GM18868 (cell line): ENCODE results near the gene SDSL.

Experiments used
- ATAC-seq: cut with Tn5 transposase; IDR thresholded peaks from one replicate; pipeline ENCODE4 v1.9.1; 2021; ENCODE audit warnings: mild to moderate bottlenecking, moderate library complexity; ENCODE audit not compliant: unreplicated experiment

SDSL gene

DNA sequence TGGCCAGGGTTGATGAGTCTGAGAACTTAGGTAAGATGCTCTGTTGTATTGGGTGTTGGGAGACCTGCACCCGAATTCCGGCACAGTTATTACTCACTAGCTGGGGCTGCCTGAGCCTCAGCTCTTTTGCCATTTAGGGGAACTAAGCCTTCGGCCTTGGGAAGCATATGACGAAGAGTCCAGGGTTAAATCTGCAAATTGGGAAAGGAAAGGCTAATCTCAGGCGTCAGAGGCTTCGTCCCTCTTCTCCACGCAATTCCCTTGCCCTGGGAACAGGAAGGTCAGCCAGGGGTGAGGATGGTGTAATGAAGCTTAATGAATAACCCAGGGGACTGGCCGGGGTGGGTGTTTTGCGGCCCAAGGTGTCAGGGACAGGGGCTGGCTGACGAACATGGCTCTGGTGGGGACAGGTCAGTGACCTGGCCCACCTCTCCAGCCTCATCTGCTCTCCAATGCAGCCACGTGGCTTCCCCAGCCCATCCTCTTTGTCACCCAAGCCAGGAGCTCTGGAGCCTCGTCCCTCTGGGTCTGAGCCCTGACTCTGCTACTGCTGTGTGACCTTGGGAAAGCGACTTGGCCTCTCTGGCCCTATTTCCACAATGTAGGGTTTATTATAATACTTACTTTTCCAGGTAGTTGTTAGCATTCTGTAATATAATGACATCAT lies 3.8 kb upstream of the SDSL start:
- no peak for ATAC-seq

DNA sequence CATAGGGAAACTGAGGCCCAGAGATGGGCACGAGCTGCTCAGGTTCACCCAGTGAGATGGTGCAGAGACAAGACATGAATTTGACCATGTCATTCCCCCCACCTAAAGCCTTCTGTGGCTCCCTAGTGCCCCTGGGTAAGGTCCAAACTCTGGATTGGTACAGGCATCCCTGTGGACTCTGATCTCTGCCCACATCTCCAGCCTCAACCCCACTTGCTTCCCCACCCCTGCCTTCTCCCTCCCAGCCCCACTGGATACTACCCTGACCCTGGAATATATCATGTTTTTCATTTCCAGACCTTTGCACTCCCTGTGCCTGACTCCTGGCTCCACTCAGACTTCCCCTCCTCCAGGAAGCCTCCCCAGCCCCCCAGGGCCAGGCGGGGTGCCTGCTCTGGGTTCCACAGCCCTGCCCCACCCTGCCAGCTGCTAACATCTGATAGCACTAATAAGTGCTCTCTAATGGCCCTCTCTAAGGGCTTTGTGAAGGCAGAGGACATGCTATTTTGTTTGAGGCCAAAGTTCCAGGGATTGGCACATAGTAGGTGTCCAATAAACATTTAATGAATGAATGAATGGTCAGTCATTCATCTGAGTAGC lies 1.1 kb upstream of the SDSL start:
- no peak for ATAC-seq

DNA sequence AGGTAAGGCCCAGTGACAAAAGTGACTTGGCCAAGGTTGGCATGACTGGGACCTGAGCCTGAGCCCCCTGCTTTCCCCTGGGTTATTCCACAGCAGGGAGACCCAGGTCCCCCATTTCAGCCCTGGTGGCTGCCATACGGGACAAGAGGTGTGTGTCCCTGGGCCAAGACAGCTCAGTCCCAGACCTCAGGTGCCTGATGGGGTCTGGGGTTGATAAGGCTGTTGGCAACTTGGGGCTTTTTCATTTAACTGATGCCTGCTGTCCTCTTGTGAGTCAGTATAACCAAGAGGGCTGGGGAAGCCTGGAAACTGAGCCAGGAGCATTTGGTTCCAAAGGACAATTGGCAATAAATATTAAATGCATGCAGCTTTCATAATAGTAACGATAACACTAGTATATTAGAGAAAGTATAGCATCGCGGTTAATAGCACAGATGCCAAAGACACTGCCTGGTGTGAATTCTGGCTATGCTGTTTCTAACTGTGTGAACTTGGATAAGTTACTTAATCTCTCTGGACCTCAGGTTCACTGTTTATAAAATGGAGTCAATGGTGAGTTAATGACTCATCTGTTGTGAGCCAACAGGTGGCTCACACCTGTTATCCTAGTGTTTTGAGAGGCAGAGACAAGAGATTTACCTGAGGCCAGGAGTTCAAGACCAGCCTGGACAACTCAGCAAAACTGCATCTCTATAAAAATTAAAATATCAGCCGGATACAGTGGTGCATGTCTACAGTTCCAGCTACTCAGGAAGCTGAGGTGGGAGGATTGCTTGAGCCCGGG lies 898 bp downstream of the SDSL start:
- no peak for ATAC-seq

DNA sequence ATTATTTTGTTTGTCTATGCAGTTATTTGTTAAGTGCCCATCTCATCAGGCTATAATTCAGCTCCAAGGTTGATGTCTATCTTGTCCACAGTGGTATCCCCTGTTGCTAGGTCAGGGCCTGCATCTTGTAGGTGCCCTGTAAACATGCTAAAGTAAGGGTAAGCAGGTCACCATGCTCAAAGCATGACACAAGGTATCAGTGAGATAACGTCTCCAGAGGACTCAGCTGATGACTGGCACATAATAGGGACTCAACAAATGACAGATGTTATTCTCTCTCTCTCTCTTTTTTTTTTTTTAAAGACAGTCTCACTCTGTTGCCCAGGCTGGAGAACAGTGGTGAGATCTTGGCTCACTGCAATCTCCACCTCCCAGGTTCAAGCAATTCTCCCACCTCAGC lies 2.3 kb downstream of the SDSL start:
- no peak for ATAC-seq

DNA sequence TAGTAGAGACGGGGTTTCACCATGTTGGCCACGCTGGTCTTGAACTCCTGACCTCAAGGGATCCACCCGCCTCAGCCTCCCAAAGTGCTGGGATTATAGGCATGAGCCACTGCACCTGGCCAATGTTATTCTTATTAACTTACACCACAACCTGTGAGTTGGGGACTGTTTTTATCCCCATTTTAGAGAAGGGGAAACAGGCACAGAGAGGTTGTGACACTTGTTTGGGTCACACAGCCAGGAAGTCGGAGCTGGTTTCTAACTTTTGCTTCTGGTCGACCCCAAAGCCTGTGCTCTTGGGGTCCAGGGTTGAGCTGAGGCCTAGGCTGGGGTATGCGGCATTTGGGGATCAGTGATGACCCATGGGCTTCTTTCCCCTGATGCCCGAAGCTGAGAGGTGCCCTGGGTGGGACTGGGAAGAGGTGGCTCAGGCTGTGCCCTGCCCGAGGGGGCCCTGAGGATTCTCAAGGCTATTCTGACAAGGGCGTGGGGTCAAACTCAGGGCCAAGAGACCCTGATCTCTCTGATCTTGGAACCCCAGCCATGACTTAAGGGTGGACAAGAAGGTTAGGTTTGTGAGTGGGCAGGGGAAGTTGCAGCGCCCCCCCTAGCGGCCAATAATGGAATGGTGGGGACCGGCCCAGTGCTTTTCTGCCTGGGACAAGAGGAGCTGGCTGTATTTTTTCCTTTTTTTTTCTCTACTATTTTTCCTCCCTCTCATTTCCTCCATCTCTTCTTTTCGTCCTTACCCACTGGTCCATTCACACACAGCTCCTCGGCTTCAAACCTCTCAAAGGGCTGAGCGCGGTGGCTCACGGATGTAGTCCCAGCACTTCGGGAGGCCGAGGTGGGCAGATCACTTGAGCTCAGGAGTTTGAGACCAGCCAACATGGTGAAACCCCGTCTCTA lies 3.0 kb downstream of the SDSL start:
- ATAC-seq: no peak

DNA sequence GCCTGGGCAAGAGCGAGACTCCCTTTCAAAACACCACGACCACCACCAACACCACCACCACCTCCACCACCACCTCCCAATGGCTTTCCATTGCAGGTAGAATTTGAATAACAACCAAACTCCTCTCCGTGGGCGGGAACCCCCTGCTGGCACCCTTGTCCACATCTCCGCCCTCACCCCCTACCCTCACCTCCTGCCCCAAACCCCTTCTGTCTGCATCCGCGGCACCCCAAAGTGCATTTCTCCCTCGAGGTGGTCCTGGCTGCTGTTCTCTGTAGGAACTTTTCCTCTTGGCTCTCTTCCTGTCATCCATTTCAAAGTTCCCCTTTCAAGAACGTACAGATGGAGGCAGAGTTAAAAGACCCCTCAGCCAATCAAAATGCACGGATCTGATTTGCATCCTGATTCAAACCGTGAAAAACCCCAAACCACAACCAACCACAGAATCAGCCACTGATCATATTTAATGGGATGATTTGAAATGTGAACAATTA lies 3.8 kb downstream of the SDSL start:
- no peak for ATAC-seq

DNA sequence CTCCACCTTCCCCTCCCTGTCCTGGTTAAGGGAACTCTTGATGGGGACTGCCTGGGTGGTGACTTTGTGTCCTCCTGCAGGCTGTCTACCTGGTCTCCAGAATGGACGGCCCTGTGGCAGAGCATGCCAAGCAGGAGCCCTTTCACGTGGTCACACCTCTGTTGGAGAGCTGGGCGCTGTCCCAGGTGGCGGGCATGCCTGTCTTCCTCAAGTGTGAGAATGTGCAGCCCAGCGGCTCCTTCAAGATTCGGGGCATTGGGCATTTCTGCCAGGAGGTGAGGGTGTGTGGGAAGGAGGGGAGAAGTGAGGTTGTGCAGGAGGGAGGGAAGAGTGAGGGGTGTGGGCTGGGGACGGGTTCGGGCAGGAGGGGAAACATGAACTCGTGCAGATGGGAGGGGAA lies 5.7 kb downstream of the SDSL start:
- no peak for ATAC-seq

DNA sequence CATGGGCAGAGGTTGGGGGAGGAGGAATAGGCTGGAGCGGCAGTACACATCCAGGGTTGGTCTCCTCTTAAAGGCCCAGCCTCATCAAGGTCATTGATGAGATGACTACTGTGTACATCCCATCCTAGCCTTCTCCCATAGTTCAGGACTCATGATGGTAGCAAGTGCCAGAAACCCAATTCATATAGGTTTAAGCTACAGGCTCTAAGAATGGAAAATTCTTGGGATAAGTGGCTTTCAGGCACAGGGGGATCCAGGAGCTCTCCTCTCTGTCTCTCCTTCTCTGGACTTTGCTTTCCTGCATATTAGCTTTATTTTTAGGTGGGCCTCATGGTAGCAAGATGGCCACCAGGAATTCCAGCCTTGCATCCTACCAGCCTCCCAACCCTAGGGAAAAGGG lies 6.3 kb downstream of the SDSL start:
- ATAC-seq: no peak

DNA sequence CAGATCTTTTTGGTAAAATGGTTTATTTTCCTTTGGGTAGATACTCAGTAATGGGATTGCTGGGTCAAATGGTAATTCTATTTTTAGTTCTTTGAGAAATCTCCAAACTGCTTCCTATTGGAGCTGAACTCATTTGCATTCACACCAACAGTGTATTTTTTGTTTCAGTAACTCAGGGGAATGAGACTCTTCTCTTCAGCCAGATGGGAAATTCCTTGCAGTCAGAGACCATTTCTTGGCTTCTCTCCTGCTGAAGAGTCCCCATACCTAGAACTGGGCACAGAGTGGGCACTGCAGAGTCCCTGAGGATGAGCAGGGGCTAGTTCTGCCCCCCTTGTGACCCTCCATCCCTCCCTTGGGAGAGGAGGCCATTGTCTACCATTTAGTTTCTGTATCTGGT lies 10.8 kb downstream of the SDSL start:
- no peak for ATAC-seq

DNA sequence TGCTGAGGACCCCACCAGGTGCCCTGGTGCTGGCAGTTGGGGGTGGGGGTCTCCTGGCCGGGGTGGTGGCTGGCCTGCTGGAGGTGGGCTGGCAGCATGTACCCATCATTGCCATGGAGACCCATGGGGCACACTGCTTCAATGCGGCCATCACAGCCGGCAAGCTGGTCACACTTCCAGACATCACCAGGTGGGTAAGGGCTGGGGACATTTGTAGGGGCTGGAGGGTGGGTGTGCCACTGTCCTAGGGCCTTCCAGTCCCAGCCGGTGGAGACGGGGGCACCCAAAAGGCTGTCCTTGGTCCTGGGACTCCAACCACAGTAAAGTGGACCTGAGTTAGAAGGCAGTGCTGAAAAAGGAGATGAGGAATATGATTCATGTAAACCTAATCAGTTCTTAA lies 13.2 kb downstream of the SDSL start:
- ATAC-seq: no peak

DNA sequence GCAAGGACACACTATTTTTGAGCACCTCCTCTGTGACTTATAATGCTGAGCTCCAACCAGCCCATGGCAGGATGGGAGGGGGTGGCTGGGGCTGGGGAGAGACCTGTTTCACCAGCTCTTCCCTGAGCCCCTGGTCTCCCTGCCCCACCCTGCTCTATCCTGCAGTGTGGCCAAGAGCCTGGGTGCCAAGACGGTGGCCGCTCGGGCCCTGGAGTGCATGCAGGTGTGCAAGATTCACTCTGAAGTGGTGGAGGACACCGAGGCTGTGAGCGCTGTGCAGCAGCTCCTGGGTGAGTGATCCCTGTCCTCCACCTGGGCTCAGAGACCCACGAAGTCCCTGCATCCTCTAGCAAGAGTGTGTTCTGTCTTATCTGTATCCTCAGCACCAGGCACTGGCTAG lies 14.4 kb downstream of the SDSL start:
- no peak for ATAC-seq

DNA sequence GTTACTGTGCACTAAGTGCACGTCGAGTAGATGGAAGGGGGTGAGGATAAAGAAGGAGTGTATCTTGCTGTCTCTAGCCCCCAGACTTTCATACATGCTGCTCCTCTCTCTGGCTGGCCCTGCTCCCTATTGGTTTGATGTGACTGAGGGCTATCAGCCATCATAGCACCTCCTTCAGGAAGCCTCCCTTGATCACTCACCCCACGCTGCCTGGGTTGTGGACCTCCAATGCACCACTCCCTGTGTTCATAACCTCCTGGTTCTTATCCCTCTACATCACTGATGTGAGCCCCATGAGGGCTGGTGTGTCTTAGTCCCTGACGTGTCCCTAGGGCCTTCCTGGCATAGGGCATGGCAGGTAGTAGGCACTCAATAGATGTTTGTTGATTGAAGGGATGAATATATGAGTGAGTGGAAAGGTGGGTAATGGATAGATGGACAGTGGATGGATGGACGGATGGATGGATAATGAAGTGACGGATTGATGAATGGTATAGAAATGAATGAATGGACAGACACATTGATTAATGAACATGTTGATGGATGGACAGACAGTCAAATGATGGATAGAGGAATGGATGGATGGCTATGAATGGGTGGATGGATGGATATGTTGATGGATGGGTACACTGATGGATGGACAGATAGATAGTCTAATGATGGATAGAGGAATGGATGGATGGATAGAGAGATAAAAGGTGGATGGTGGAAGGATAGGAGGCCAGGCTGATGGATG lies 15.0 kb downstream of the SDSL start:
- no peak for ATAC-seq

DNA sequence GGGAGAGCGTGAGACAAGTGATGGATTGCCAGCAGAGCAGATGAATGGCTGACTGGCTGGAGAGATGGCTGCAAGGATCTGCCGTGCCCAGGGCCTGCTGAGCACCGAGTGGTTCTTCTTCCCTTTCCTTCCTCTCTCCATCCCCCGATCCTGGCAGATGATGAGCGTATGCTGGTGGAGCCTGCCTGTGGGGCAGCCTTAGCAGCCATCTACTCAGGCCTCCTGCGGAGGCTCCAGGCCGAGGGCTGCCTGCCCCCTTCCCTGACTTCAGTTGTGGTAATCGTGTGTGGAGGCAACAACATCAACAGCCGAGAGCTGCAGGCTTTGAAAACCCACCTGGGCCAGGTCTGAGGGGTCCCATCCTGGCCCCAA lies 15.5 kb downstream of the SDSL start:
- no peak for ATAC-seq

DNA sequence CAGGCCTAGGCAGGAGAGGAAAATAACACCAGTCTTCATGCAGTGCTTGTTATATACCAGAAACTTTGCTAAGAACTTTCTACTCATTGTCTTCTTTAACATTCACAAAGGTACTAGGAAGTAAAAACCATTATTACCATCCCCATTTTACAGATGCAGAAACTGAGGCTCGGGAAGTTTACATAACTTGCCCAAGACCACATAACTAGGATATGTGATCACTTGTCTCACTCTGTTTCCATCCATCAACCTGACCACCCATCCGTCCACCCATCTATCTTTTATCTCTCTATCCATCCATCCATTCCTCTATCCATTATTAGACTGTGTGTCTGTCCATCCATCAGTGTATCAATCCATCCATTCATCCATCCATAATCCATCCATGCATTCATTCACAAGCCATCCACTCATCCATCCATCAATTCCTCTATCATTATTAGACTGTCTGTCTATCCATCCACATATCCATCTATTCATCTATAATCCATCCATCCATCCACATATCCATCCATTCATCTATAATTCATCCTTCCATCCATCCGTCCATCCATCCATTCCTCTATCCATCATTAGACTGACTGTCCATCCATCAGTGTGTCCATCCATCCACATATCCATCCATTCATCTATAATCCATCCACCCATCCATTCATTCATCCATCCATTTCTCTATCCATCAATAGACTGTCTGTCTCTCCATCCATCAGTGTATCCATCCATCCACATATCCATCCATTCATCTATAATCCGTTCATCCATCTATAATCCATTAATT lies 16.5 kb downstream of the SDSL start:
- no peak for ATAC-seq

DNA sequence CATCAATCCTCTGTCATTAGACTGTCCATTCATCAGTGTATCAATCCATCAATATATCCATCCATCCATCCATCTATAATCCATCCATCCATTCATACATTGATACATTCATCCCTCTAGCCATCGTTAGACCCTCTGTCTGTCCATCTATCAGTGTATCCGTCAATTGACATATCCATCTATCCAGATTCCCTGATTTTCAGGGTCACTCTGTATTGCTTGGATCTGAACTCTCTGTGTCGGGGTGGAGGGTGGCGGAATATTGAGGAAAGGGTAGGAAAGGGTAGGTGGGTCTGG lies 17.1 kb downstream of the SDSL start:
- ATAC-seq: no peak

DNA sequence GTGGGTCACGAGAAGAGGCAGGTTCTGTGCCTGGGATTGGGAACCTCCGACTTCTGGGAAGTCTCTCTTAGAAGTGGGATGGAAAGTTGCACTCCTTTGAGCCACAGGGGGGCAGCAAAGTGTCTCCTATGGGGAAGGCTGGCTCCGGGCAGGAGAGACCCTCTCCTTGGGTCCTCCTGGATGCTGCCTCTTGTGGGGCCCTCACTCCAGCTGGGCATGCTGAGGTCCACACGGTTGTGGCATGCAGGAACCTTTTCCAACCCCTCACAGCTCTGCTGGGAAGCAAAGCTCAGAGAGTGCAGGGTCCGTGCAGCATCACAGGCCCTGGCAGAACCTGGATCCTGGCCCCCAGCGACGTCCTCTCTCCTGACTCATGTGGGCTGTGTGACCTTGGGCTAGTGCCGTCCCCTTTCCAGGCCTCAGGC lies 17.4 kb downstream of the SDSL start:
- no peak for ATAC-seq

DNA sequence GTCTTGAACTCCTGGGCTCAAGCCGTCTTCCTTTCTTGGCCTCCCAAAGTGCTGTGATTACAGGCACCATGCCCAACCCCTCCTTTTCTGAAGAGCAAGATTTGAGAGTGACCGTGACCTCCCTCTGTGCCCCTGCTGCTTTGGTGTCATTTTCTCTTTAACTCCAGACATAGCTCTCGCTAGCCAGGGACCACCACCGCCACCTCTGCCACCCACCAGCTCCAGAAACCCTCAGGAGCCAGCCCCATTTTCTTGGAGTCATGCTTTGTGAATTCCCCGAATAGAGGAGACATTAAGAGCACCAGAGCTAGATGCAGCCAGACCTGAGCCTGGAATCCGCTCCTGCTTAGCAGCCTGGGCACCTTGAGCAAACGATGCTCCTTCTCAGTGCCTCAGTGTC lies 18.2 kb downstream of the SDSL start:
- no peak for ATAC-seq

DNA sequence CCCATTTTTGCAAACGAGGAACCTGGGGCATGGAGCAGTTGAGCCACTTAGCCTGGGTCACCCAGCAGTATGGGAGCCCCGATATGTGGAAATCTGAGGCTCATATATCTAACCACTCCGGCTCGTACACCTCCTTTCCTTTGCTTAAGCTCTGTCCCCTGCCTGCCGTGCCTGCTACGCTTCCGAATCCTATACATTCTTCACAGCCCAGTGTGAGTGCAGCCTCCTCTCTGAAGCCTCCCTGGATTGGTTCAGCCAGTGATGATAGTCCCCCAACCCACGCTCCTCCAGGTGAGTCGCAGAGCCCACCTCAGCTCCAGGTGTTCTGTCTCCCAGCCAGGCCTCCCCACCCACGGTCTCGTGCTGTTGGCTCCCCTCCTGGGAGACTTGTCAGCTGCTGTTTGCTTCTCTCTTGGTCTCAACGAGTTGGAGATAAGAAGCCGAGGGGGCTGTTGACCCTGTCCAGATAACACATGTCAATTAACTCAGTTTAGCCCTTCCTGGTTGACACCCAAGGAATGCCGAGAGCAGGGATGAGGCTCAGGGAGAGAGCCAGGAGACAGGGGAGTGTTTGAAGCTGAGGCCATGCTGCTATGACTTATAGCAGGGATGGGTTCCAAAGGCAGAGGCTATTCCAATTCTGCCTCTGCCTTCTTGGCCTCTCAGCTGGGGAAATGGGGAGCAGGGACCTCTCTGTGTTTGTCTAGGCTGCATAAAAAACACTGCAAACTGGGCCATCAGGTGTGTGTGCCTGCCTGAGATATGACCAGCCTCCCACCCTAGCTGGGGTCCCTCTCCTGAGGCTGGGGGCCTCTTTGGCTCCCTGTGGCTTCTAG lies 19.0 kb downstream of the SDSL start:
- ATAC-seq: no peak

DNA sequence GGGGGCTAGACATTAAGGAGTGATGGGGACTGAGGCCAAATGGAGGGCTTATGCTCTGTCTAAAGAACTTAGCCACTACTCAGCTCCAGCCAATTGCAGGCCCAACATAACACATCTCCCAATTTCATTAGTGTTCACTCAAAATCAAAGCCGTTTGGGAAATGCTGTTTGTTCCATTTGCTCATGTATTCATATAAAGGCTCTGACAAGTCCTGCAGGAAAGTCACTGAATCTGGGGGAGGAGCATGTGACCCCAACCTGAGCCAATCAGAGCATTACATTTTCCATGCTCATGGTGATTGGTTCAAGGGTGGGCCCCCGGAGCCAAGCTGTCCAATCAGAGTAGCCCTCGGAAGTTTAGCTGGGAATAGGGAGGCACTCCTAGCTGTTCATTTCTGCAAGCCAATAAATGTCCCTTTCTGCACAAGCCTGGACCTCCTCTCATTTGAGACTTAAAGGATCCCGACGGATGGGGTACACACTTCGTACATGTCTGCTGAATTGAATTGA lies 20.9 kb downstream of the SDSL start:
- no peak for ATAC-seq
